Measurements from ENCODE around the gene SKAP2.

SKAP2 gene

GRCh38 chr7:26639695-26640094 lies 224.7 kb downstream of the SKAP2 start:
- no peak for DNase-seq

- DNase-seq = no peak
These were observed 225.3 kb downstream of the SKAP2 start for GRCh38 chr7:26639111-26639510.

- no peak for DNase-seq
These were observed 226.2 kb downstream of the SKAP2 start for GRCh38 chr7:26638140-26638539.

- no peak for DNase-seq
These were observed 226.8 kb downstream of the SKAP2 start for GRCh38 chr7:26637610-26638009.

- no peak for DNase-seq
These were observed 227.6 kb downstream of the SKAP2 start for GRCh38 chr7:26636808-26637207.

GRCh38 chr7:26633557-26633956 lies 230.8 kb downstream of the SKAP2 start:
- DNase-seq = no peak

GRCh38 chr7:26631601-26632000 lies 232.8 kb downstream of the SKAP2 start:
- no peak for DNase-seq

- DNase-seq = no peak
These were observed 233.3 kb downstream of the SKAP2 start for GRCh38 chr7:26630941-26631580.

- DNase-seq = no peak
These were observed 234.0 kb downstream of the SKAP2 start for GRCh38 chr7:26630361-26630760.

GRCh38 chr7:26629696-26630095 lies 234.7 kb downstream of the SKAP2 start:
- DNase-seq = no peak

- peak in 17 of 56 donors; percentile 2 to 45 (median 9) for DNase-seq
These were observed 236.5 kb downstream of the SKAP2 start for GRCh38 chr7:26627891-26628341.

GRCh38 chr7:26627221-26627620 lies 237.2 kb downstream of the SKAP2 start:
- no peak for DNase-seq

GRCh38 chr7:26626687-26627086 lies 237.7 kb downstream of the SKAP2 start:
- no peak for DNase-seq

GRCh38 chr7:26626156-26626555 lies 238.2 kb downstream of the SKAP2 start:
- no peak for DNase-seq

- DNase-seq = no peak
These were observed 239.1 kb downstream of the SKAP2 start for GRCh38 chr7:26625286-26625685.

- no peak for DNase-seq
These were observed 239.6 kb downstream of the SKAP2 start for GRCh38 chr7:26624839-26625238.

- no peak for DNase-seq
These were observed 240.0 kb downstream of the SKAP2 start for GRCh38 chr7:26624431-26624830.

- no peak for DNase-seq
These were observed 244.0 kb downstream of the SKAP2 start for GRCh38 chr7:26620352-26620751.

GRCh38 chr7:26619348-26619984 lies 244.9 kb downstream of the SKAP2 start:
- DNase-seq = no peak

GRCh38 chr7:26618898-26619297 lies 245.5 kb downstream of the SKAP2 start:
- DNase-seq = no peak

- DNase-seq = no peak
These were observed 245.9 kb downstream of the SKAP2 start for GRCh38 chr7:26618449-26618848.

Data from amygdala (tissue), 56 donors.